HEK293 (cell line): Measurements from ENCODE around the gene FAM177B.

Experiments used
- CTCF ChIA-PET: fragments of 350-600 bp; formaldehyde crosslinking; extraction: SDS; loops from one replicate; lab custom pipeline; 2021; ENCODE audit warnings: antibody characterized with exemption; lab: Yijun Ruan, JAX
- POLR2A ChIA-PET: fragments of 300-600 bp; formaldehyde crosslinking; extraction: SDS; loops from one replicate; lab custom pipeline; 2020; ENCODE audit warnings: antibody characterized with exemption, inconsistent platforms; lab: Yijun Ruan, JAX
- H3K27ac ChIP-seq: fragments of 200-500 bp; sonication (Bioruptor generic); 2 replicates; pipeline ENCODE4 v1.5.1; 2014; ENCODE audit warnings: low read depth, low read length, control low read depth, inconsistent platforms; ENCODE audit errors: extremely low read depth
- H3K36me3 ChIP-seq, 2 experiments: fragments of 200-500 bp in 1 of 2; sonication (Bioruptor generic) in 1 of 2; 1 replicate in 1 of 2; 2 replicates in 1 of 2; pipeline ENCODE4 v1.5.1; 2014 to 2017; ENCODE audit warnings: inconsistent platforms in 2 of 2, low read length in 2 of 2; ENCODE audit not compliant: control insufficient read depth in 2 of 2, insufficient read depth in 1 of 2
- H3K4me1 ChIP-seq: fragments of 200-500 bp; sonication (Bioruptor generic); 2 replicates; pipeline ENCODE4 v1.5.1; 2014; ENCODE audit warnings: mild to moderate bottlenecking, low read length, inconsistent platforms; ENCODE audit not compliant: control insufficient read depth, insufficient read depth
- H3K4me3 ChIP-seq: 2 replicates; pipeline ENCODE4 v1.5.1; 2011; ENCODE audit warnings: low read depth, mild to moderate bottlenecking, control low read depth, low read length, moderate library complexity
- H3K9me3 ChIP-seq: fragments of 200-500 bp; sonication (Bioruptor generic); 2 replicates; pipeline ENCODE4 v1.5.1; 2014; ENCODE audit warnings: low read depth, low read length, inconsistent platforms; ENCODE audit not compliant: control insufficient read depth, insufficient read depth
- BCL11B ChIP-seq: fragments of 450-650 bp; formaldehyde crosslinking; IDR thresholded peaks from 2 replicates; pipeline ENCODE4 v1.5.1; 2016; ENCODE audit warnings: low read depth, missing biosample characterization, missing genetic modification characterization
- KLF1 ChIP-seq: fragments of 450-650 bp; formaldehyde crosslinking; IDR thresholded peaks from 2 replicates; pipeline ENCODE4 v1.5.1; 2016; ENCODE audit warnings: missing biosample characterization, missing genetic modification characterization
- MEIS1 ChIP-seq: sonication (generic); formaldehyde crosslinking; IDR thresholded peaks from 2 replicates; pipeline ENCODE4 v1.8.1; 2022; ENCODE audit warnings: missing genetic modification reagents, mild to moderate bottlenecking, borderline replicate concordance
- REPIN1 ChIP-seq: fragments of 450-650 bp; formaldehyde crosslinking; IDR thresholded peaks from 2 replicates; pipeline ENCODE4 v1.5.1; 2017; ENCODE audit warnings: missing biosample characterization, missing genetic modification characterization, low read depth
- ZBTB20 ChIP-seq: fragments of 450-650 bp; formaldehyde crosslinking; IDR thresholded peaks from 2 replicates; pipeline ENCODE4 v1.5.1; 2016; ENCODE audit warnings: missing biosample characterization, missing genetic modification characterization
- ZNF114 ChIP-seq: fragments of 450-650 bp; formaldehyde crosslinking; IDR thresholded peaks from 2 replicates; pipeline ENCODE4 v1.5.0; 2017; ENCODE audit warnings: missing biosample characterization, missing genetic modification characterization
- ZNF174 ChIP-seq: fragments of 450-650 bp; formaldehyde crosslinking; IDR thresholded peaks from 2 replicates; pipeline ENCODE4 v1.5.0; 2017; ENCODE audit warnings: missing biosample characterization, mild to moderate bottlenecking, missing genetic modification characterization
- ZNF223 ChIP-seq: fragments of 450-650 bp; formaldehyde crosslinking; IDR thresholded peaks from 2 replicates; pipeline ENCODE4 v1.5.1; 2016; ENCODE audit warnings: missing biosample characterization, missing genetic modification characterization
- ZNF302 ChIP-seq: fragments of 450-650 bp; formaldehyde crosslinking; IDR thresholded peaks from 2 replicates; pipeline ENCODE4 v1.5.1; 2016; ENCODE audit warnings: missing biosample characterization, missing genetic modification characterization, low read depth
- ZNF426 ChIP-seq: fragments of 450-650 bp; formaldehyde crosslinking; IDR thresholded peaks from 2 replicates; pipeline ENCODE4 v1.5.1; 2017; ENCODE audit warnings: missing biosample characterization, missing genetic modification characterization, mild to moderate bottlenecking, inconsistent platforms, moderate library complexity
- ZNF585B ChIP-seq: fragments of 450-650 bp; formaldehyde crosslinking; IDR thresholded peaks from 2 replicates; pipeline ENCODE4 v1.5.1; 2016; ENCODE audit warnings: missing biosample characterization, missing genetic modification characterization
- ZNF624 ChIP-seq: fragments of 450-650 bp; formaldehyde crosslinking; IDR thresholded peaks from 2 replicates; pipeline ENCODE4 v1.5.1; 2017; ENCODE audit warnings: missing biosample characterization, missing genetic modification characterization
- ZNF658 ChIP-seq: fragments of 450-650 bp; formaldehyde crosslinking; IDR thresholded peaks from 2 replicates; pipeline ENCODE4; 2016; ENCODE audit warnings: missing biosample characterization, missing genetic modification characterization
- ZNF677 ChIP-seq: fragments of 450-650 bp; IDR thresholded peaks from 2 replicates; pipeline ENCODE4 v1.5.0; 2018; ENCODE audit warnings: missing biosample characterization, mild to moderate bottlenecking, missing genetic modification characterization, moderate library complexity
- ZNF777 ChIP-seq: fragments of 450-650 bp; formaldehyde crosslinking; IDR thresholded peaks from 2 replicates; pipeline ENCODE4 v1.5.1; 2017; ENCODE audit warnings: missing biosample characterization, missing genetic modification characterization, borderline replicate concordance
- TF ChIP-seq, protein P1 (sequence below): fragments of 450-650 bp; formaldehyde crosslinking; IDR thresholded peaks from 2 replicates; pipeline ENCODE4 v1.5.1; 2017; ENCODE audit warnings: missing biosample characterization, missing genetic modification characterization
- TF ChIP-seq, protein P2 (sequence below): fragments of 450-650 bp; formaldehyde crosslinking; conservative IDR thresholded peaks from 2 replicates; pipeline ENCODE4 v1.5.1; 2016; ENCODE audit warnings: low read depth, missing biosample characterization, missing genetic modification characterization
- TF ChIP-seq, protein P3 (sequence below): fragments of 450-650 bp; formaldehyde crosslinking; IDR thresholded peaks from 2 replicates; pipeline ENCODE4 v1.5.1; 2017; ENCODE audit warnings: missing biosample characterization, missing genetic modification characterization
- TF ChIP-seq, protein P4 (sequence below): fragments of 450-650 bp; formaldehyde crosslinking; IDR thresholded peaks from 2 replicates; pipeline ENCODE4 v1.5.1; 2016; ENCODE audit warnings: missing biosample characterization, missing genetic modification characterization

Gene FAM177B

DNA sequence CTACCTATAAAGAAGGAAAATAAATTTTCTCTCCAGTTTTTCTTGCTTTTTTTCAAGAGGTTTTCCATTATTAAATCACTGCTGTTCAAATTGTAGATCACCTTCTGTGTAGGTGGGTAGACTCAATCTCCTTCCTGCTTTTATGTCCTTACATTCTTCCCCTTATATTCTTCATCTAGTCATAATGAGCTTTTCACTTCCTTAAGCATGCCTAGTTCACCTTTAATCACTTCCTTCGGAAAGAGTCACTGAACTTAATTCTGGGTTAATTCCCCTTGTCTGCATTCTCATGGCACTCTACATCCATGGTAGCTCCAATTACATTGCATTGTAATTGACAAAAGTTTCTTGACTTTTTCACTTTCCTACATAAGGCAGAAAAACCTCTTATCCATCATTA, 6.1 kb upstream of the FAM177B start:
- ChIA-PET POLR2A (no interaction called here), CTCF (interaction anchor here (0.6 to 2.3 kb wide), 3 partner anchors 306 to 393 kb away, joined by 3 to 7 read pairs (median 3); no protein-coding TSS in a partner anchor)
- TF ChIP-seq, protein P1, sequence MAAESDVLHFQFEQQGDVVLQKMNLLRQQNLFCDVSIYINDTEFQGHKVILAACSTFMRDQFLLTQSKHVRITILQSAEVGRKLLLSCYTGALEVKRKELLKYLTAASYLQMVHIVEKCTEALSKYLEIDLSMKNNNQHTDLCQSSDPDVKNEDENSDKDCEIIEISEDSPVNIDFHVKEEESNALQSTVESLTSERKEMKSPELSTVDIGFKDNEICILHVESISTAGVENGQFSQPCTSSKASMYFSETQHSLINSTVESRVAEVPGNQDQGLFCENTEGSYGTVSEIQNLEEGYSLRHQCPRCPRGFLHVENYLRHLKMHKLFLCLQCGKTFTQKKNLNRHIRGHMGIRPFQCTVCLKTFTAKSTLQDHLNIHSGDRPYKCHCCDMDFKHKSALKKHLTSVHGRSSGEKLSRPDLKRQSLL (tag by site-specific recombination): no peak
- TF ChIP-seq MEIS1 (CRISPR knock-in tag): no peak
- TF ChIP-seq ZNF585B (tag by site-specific recombination): no peak
- TF ChIP-seq, protein P2, sequence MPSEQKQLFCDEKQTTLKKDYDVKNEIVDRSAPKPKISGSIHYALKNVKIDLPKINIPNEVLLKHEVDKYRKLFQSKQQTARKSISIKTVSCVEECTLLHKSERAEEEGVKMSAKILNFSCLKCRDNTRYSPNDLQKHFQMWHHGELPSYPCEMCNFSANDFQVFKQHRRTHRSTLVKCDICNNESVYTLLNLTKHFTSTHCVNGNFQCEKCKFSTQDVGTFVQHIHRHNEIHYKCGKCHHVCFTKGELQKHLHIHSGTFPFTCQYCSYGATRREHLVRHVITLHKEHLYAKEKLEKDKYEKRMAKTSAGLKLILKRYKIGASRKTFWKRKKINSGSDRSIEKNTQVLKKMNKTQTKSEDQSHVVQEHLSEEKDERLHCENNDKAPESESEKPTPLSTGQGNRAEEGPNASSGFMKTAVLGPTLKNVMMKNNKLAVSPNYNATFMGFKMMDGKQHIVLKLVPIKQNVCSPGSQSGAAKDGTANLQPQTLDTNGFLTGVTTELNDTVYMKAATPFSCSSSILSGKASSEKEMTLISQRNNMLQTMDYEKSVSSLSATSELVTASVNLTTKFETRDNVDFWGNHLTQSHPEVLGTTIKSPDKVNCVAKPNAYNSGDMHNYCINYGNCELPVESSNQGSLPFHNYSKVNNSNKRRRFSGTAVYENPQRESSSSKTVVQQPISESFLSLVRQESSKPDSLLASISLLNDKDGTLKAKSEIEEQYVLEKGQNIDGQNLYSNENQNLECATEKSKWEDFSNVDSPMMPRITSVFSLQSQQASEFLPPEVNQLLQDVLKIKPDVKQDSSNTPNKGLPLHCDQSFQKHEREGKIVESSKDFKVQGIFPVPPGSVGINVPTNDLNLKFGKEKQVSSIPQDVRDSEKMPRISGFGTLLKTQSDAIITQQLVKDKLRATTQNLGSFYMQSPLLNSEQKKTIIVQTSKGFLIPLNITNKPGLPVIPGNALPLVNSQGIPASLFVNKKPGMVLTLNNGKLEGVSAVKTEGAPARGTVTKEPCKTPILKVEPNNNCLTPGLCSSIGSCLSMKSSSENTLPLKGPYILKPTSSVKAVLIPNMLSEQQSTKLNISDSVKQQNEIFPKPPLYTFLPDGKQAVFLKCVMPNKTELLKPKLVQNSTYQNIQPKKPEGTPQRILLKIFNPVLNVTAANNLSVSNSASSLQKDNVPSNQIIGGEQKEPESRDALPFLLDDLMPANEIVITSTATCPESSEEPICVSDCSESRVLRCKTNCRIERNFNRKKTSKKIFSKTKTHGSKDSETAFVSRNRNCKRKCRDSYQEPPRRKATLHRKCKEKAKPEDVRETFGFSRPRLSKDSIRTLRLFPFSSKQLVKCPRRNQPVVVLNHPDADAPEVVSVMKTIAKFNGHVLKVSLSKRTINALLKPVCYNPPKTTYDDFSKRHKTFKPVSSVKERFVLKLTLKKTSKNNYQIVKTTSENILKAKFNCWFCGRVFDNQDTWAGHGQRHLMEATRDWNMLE: no peak
- TF ChIP-seq, protein P3, sequence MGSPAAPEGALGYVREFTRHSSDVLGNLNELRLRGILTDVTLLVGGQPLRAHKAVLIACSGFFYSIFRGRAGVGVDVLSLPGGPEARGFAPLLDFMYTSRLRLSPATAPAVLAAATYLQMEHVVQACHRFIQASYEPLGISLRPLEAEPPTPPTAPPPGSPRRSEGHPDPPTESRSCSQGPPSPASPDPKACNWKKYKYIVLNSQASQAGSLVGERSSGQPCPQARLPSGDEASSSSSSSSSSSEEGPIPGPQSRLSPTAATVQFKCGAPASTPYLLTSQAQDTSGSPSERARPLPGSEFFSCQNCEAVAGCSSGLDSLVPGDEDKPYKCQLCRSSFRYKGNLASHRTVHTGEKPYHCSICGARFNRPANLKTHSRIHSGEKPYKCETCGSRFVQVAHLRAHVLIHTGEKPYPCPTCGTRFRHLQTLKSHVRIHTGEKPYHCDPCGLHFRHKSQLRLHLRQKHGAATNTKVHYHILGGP (tag by site-specific recombination): no peak
- TF ChIP-seq ZNF426 (tag by site-specific recombination): no peak
- no peak for TF ChIP-seq ZNF223 (tag by site-specific recombination)
- TF ChIP-seq ZNF677 (tag by site-specific recombination): no peak
- no peak for TF ChIP-seq ZNF777 (tag by site-specific recombination)
- TF ChIP-seq ZNF658 (tag by site-specific recombination): no peak
- TF ChIP-seq REPIN1 (tag by site-specific recombination): no peak
- no peak for TF ChIP-seq BCL11B (tag by site-specific recombination)
- TF ChIP-seq ZNF114 (tag by site-specific recombination): no peak
- no peak for TF ChIP-seq ZNF174 (tag by site-specific recombination)
- Histone ChIP-seq H3K9me3 (no peaks in the 10 kb centered on the region), H3K36me3 (peaks cover 58 to 92% of the 10 kb centered on the region in 2 experiments), H3K27ac (no peak overlapping the region), H3K4me1 (no peaks in the 10 kb centered on the region), H3K4me3 (no peak overlapping the region)

DNA sequence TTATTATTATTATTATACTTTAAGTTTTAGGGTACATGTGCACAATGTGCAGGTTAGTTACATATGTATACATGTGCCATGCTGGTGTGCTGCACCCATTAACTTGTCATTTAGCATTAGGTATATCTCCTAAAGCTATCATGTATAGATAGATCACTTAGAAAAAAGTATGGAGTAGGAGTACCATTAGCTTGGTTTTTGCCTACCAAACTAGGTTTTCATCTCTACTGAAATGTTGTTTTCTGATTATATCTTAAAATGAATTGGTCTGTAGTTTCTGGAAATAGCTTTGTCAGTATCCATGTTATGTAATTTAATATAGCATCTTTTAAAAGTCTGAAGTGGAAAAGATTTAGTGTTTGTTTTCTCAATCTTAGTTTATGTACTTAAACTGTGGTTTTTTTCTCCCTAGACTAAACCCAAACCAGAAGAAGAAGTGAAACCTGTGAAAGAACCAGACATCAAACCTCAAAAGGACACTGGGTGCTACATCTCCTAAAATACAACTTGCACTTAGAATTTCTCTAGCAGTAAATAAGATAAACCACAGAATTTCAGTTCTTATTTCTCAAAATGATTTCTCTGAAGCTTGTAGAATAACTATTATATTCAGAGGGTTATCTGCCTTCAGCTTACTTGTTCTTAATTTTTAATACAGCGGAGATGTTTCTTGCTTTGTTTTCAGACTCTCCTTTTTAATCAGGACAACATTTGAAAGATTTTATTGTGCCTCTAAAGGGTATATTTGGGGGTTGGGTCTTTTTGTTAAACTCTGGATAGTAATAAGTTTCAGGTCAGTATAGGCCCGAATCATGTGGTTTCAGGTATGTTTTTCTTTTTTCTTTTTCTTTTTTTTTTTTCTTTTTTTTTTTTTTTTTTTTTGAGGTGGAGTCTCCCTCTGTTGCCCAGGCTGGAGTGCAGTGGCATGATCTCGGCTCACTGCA, 4.5 kb upstream of the FAM177B start:
- ChIA-PET POLR2A (no interaction called here), CTCF (interaction anchor here (0.7 to 2.3 kb wide), 3 partner anchors 335 to 391 kb away, joined by 3 to 7 read pairs (median 3); no protein-coding TSS in a partner anchor)
- Histone ChIP-seq H3K9me3 (no peaks in the 10 kb centered on the region), H3K4me1 (no peaks in the 10 kb centered on the region), H3K4me3 (no peak overlapping the region), H3K27ac (no peak overlapping the region), H3K36me3 (peaks cover 48 to 80% of the 10 kb centered on the region in 2 experiments)
- TF ChIP-seq ZNF624 (no peak), ZBTB20 (tag by site-specific recombination) (no peak), ZNF302 (tag by site-specific recombination) (no peak), KLF1 (tag by site-specific recombination) (no peak)
- TF ChIP-seq, protein P4, sequence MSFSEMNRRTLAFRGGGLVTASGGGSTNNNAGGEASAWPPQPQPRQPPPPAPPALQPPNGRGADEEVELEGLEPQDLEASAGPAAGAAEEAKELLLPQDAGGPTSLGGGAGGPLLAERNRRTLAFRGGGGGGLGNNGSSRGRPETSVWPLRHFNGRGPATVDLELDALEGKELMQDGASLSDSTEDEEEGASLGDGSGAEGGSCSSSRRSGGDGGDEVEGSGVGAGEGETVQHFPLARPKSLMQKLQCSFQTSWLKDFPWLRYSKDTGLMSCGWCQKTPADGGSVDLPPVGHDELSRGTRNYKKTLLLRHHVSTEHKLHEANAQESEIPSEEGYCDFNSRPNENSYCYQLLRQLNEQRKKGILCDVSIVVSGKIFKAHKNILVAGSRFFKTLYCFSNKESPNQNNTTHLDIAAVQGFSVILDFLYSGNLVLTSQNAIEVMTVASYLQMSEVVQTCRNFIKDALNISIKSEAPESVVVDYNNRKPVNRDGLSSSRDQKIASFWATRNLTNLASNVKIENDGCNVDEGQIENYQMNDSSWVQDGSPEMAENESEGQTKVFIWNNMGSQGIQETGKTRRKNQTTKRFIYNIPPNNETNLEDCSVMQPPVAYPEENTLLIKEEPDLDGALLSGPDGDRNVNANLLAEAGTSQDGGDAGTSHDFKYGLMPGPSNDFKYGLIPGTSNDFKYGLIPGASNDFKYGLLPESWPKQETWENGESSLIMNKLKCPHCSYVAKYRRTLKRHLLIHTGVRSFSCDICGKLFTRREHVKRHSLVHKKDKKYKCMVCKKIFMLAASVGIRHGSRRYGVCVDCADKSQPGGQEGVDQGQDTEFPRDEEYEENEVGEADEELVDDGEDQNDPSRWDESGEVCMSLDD: no peak
